Keratinocyte (primary cell): Measurements from ENCODE around the gene INTS14. TPM values are rescaled to one million over a fixed set of nuclear protein-coding genes. Genes with fewer than 3 reads are reported as not detected.
"Not testable (repeated sequence)": the region's sequence is repeated elsewhere in the genome, so short reads cannot be mapped to it uniquely, and the experiment has no call there.

Experiments used
- DNase-seq: peaks from one replicate; pipeline ENCODE4 v3.0.0-alpha.2; 2011; ENCODE audit warnings: low read depth, missing footprints, low spot score
- FAIRE-seq: peaks from 2 replicates; lab custom pipeline; 2011; peaks lifted over from hg19 to GRCh38; lab: Jason Lieb, UNC
- H2AFZ ChIP-seq: 2 replicates; pipeline ENCODE4 v1.6.0; 2012; ENCODE audit warnings: low read length, control low read depth, inconsistent platforms; ENCODE audit not compliant: control insufficient read depth
- H3K27ac ChIP-seq: 2 replicates; pipeline ENCODE4 v1.5.1; 2011; ENCODE audit warnings: low read length; ENCODE audit not compliant: control insufficient read depth, insufficient read depth
- H3K27me3 ChIP-seq: 3 replicates; pipeline ENCODE4 v1.6.0; 2011; ENCODE audit warnings: low read length; ENCODE audit not compliant: control insufficient read depth, insufficient read depth; ENCODE audit errors: extremely low read depth
- H3K36me3 ChIP-seq, 2 experiments: 2 replicates in 1 of 2; 3 replicates in 1 of 2; pipeline ENCODE4 v1.5.1; 2011; ENCODE audit warnings: low read length in 2 of 2, mild to moderate bottlenecking in 1 of 2; ENCODE audit not compliant: control insufficient read depth in 2 of 2, insufficient read depth in 2 of 2; ENCODE audit errors: extremely low read depth in 1 of 2
- H3K4me1 ChIP-seq: 3 replicates; pipeline ENCODE4 v1.5.1; 2011; ENCODE audit warnings: low read length; ENCODE audit not compliant: control insufficient read depth, insufficient read depth; ENCODE audit errors: extremely low read depth
- H3K4me2 ChIP-seq: 3 replicates; pipeline ENCODE4 v1.6.0; 2011; ENCODE audit warnings: low read depth, low read length; ENCODE audit not compliant: control insufficient read depth, insufficient read depth; ENCODE audit errors: extremely low read depth
- H3K4me3 ChIP-seq, 3 experiments: fragments of 200-600 bp in 1 of 3; sonication (generic) in 1 of 3; 2 replicates in 2 of 3; 3 replicates in 1 of 3; pipeline ENCODE4 v1.5.1; 2011 to 2016; ENCODE audit warnings: low read length in 3 of 3, mild to moderate bottlenecking in 3 of 3, control low read depth in 2 of 3, inconsistent platforms in 1 of 3, low read depth in 1 of 3, mixed read lengths in 1 of 3, mixed run types in 1 of 3, moderate library complexity in 1 of 3; ENCODE audit not compliant: control insufficient read depth in 2 of 3, insufficient read depth in 2 of 3; ENCODE audit errors: extremely low read depth in 1 of 3
- H3K79me2 ChIP-seq: 2 replicates; pipeline ENCODE4 v1.6.0; 2012; ENCODE audit warnings: low read length; ENCODE audit not compliant: control insufficient read depth, insufficient read depth
- H3K9ac ChIP-seq: 3 replicates; pipeline ENCODE4 v1.6.0; 2011; ENCODE audit warnings: low read length; ENCODE audit not compliant: control insufficient read depth, insufficient read depth; ENCODE audit errors: extremely low read depth
- H3K9me1 ChIP-seq: 3 replicates; pipeline ENCODE4 v1.6.0; 2011; ENCODE audit warnings: low read length; ENCODE audit not compliant: control insufficient read depth, insufficient read depth; ENCODE audit errors: extremely low read depth
- H3K9me3 ChIP-seq: 2 replicates; pipeline ENCODE4 v1.5.1; 2012; ENCODE audit warnings: low read depth, low read length; ENCODE audit not compliant: control insufficient read depth
- H4K20me1 ChIP-seq: 3 replicates; pipeline ENCODE4 v1.6.0; 2011; ENCODE audit warnings: low read length; ENCODE audit not compliant: control insufficient read depth, insufficient read depth; ENCODE audit errors: extremely low read depth
- EZH2 ChIP-seq: IDR thresholded peaks from one replicate; pipeline ENCODE4 v1.6.1; 2012; ENCODE audit warnings: inconsistent platforms, mild to moderate bottlenecking, low read length, moderate library complexity
- dilution Hi-C: fragments of 300-500 bp; cut with MboI; formaldehyde crosslinking; loops from one replicate; pipeline ENCODE4 v1.7.0; 2020; ENCODE audit warnings: low sequenced_read_pairs; ENCODE audit not compliant: extremely low pct_ligation_motif_present
- polyA plus RNA-seq, 5 experiments: library from polyadenylated mRNA; depleted of rRNA in 3 of 5; stranded (reverse) in 3 of 5; stranded (forward) in 1 of 5; unstranded in 1 of 5; fragments of >200 nt; gene quantifications; 1 replicate in 1 of 5; 2 replicates in 3 of 5; 3 replicates in 1 of 5; pipeline versions ENCODE4 v1.2.1 to v1.2.3, GENCODE V29; 2011 to 2012; ENCODE audit warnings: missing spikeins in 2 of 5, low read depth in 1 of 5, low replicate concordance in 1 of 5
- TF ChIP-seq, protein P1 (sequence below), 3 experiments: IDR thresholded peaks in 1 of 3; conservative IDR thresholded peaks in 1 of 3; optimal IDR thresholded peaks in 1 of 3; 2 replicates in 2 of 3; 3 replicates in 1 of 3; pipeline versions ENCODE3 to v1.5.1; 2011; ENCODE audit warnings: low read length in 3 of 3, mild to moderate bottlenecking in 3 of 3, moderate library complexity in 2 of 3, control low read depth in 1 of 3, inconsistent platforms in 1 of 3; ENCODE audit not compliant: insufficient read depth in 2 of 3; ENCODE audit errors: extremely low read depth in 1 of 3

INTS14 gene
- polyA plus RNA-seq, 1 donor (not counting 4 experiments of a cell fraction or from before 2014, with no cell fraction given), result 51.0 TPM

DNA sequence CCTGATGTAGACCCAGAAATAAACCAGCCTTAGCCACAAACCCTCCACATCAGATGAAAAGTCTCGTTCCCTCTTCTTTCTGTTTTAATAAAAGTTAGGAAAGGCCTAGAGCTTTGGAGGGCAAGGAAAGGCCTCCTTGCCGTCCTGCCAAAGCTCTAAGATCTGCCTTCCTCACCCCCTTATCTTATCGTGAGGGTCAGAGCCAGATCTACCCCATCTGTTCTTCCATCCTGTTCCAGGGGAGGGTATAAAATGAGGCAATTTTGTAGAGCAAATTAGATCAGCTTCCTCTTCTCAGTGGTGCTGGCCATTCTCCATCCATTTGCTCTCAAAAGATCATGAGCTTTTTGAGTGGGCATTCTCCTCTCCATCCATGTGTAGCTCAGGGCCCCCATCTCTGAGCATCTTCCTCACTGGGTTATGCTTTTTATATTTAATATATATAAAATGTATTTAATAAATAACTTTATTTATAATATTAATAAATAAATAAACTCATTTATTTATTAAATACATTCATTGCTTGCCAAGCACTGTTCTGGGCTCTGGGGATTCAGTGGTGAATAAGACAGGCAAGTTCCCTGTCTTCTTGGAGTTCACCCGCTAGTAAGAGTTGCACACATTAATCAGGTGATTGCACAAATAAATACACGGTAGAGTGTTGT lies 8.8 kb upstream of the INTS14 start:
- Histone ChIP-seq H4K20me1 (no peaks in the 10 kb centered on the region), H3K9me3 (no peaks in the 10 kb centered on the region), H3K79me2 (no peaks in the 10 kb centered on the region), H3K4me2 (no peak overlapping the region), H3K4me1 (no peaks in the 10 kb centered on the region), H3K4me3 (no peak overlapping the region), H3K36me3 (peaks cover 0 to 4% of the 10 kb centered on the region in 2 experiments), H3K27me3 (no peaks in the 10 kb centered on the region), H2AFZ (no peak overlapping the region), H3K27ac (no peak overlapping the region), H3K9me1 (no peaks in the 10 kb centered on the region), H3K9ac (no peak overlapping the region)
- dilution Hi-C loops, result no loop called here
- TF ChIP-seq EZH2, result no peak
- TF ChIP-seq, protein P1, sequence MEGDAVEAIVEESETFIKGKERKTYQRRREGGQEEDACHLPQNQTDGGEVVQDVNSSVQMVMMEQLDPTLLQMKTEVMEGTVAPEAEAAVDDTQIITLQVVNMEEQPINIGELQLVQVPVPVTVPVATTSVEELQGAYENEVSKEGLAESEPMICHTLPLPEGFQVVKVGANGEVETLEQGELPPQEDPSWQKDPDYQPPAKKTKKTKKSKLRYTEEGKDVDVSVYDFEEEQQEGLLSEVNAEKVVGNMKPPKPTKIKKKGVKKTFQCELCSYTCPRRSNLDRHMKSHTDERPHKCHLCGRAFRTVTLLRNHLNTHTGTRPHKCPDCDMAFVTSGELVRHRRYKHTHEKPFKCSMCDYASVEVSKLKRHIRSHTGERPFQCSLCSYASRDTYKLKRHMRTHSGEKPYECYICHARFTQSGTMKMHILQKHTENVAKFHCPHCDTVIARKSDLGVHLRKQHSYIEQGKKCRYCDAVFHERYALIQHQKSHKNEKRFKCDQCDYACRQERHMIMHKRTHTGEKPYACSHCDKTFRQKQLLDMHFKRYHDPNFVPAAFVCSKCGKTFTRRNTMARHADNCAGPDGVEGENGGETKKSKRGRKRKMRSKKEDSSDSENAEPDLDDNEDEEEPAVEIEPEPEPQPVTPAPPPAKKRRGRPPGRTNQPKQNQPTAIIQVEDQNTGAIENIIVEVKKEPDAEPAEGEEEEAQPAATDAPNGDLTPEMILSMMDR (optimal IDR thresholded peaks at IDR 0.05 in 1 of 3, IDR thresholded peaks at IDR 0.05 in 1 of 3, conservative IDR thresholded peaks at IDR 0.05 in 1 of 3; ENCODE audit: extremely low read depth in 1 of 3, insufficient read depth in 2 of 3, low read length in 3 of 3), result no peak
- DNase-seq, result no peak
- FAIRE-seq, result no peak

DNA sequence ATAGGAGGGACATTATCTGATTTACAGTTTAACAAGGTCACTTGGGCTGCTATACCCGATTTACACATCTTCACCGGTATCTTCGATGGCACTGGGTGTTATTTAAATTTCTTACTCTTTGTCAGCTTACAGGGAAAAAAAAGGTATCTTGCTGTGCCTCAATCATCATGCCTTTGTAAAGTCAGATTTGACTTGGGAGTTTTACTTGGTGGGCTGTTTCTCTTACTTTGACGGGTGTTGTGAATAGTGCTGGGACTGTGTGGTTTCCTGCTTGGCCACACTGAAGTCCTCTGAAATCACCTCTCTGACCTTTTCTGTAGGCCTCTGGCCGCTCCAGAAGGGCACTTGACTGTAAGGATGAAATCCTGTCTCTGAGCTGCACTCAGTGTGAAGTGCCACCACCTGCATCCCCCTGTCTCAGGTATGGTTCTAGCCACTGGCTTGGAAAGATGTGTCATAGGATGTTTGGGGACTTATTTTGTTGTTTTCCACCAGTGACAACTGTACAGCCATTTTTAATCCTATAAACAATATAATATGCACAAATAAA lies 7.7 kb upstream of the INTS14 start:
- H3K4me2 ChIP-seq, result no peak overlapping the region
- TF ChIP-seq, protein P1 (optimal IDR thresholded peaks at IDR 0.05 in 1 of 3, IDR thresholded peaks at IDR 0.05 in 1 of 3, conservative IDR thresholded peaks at IDR 0.05 in 1 of 3; ENCODE audit: extremely low read depth in 1 of 3, insufficient read depth in 2 of 3, low read length in 3 of 3), result no peak
- TF ChIP-seq EZH2, result no peak
- H3K4me3 ChIP-seq, result no peak overlapping the region
- no peaks in the 10 kb centered on the region for H3K9me1 ChIP-seq
- H3K27ac ChIP-seq, result no peak overlapping the region
- DNase-seq (no peak), FAIRE-seq (no peak)
- no peaks in the 10 kb centered on the region for H3K4me1 ChIP-seq
- no peak overlapping the region for H2AFZ ChIP-seq
- no peaks in the 10 kb centered on the region for H3K27me3 ChIP-seq
- H3K9me3 ChIP-seq, result no peaks in the 10 kb centered on the region
- no peak overlapping the region for H3K9ac ChIP-seq
- no peaks in the 10 kb centered on the region for H3K36me3 ChIP-seq
- dilution Hi-C loops, result no loop called here
- H4K20me1 ChIP-seq, result no peaks in the 10 kb centered on the region
- H3K79me2 ChIP-seq, result no peaks in the 10 kb centered on the region

DNA sequence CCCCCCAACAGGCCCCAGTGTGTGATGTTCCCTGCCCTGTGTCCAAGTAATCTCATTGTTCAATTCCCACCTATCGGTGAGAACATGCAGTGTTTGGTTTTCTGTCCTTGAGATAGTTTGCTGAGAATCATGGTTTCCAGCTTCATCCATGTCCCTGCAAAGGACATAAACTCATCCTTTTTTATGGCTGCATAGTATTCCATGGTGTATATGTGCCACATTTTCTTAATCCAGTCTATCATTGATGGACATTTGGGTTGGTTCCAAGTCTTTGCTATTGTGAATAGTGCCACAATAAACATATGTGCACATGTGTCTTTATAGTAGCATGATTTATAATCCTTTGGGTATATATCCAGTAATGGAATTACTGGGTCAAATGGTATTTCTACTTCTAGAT lies 5.0 kb upstream of the INTS14 start:
- dilution Hi-C loops, H3K36me3 ChIP-seq, H3K9ac ChIP-seq, H4K20me1 ChIP-seq, H3K27me3 ChIP-seq, H3K9me3 ChIP-seq, H2AFZ ChIP-seq, DNase-seq, H3K9me1 ChIP-seq, H3K79me2 ChIP-seq, H3K27ac ChIP-seq, FAIRE-seq, H3K4me3 ChIP-seq, H3K4me2 ChIP-seq: not testable (repeated sequence)
- H3K4me1 ChIP-seq, result peaks cover 12% of the 10 kb centered on the region
